NCI-H2227 treated with DMSO at 0.1 percent for 48 hours (cell line): ENCODE results near the gene SIK3.

Experiments used
- DNase-seq: peaks from one replicate; lab custom pipeline; 2025; lab: John Stamatoyannopoulos, UW

The SIK3 gene

DNA sequence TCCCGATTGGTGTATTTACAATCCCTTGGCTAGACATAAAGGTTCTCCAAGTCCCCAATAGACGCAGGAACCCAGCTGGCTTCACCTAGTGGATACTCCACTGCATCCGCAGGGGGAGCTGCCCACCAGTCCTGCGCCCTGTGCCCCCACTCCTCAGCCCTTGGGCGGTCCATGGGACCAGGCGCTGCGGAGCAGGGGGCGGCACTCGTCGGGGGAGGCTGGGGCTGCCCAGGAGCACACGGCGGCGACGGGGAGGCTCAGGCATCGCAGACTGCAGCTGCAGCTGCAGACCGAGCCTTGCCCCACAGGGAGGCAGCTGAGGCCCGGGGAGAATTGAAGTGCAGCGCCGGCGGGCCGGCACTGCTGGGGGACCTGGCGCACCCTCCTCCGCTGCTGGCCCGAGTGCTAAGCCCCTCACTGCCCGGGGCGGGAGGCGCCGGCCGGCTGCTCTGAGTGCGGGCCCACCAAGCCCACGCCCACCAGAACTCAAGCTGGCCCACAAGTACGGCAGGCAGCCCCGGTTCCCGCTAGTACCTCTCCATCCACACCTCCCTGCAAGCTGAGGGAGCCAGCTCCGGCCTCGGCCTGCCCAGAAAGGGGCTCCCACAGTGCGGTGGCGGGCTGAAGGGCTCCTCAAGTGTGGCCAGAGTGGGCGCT lies 12.2 kb upstream of the SIK3 start:
- no peak for DNase-seq

DNA sequence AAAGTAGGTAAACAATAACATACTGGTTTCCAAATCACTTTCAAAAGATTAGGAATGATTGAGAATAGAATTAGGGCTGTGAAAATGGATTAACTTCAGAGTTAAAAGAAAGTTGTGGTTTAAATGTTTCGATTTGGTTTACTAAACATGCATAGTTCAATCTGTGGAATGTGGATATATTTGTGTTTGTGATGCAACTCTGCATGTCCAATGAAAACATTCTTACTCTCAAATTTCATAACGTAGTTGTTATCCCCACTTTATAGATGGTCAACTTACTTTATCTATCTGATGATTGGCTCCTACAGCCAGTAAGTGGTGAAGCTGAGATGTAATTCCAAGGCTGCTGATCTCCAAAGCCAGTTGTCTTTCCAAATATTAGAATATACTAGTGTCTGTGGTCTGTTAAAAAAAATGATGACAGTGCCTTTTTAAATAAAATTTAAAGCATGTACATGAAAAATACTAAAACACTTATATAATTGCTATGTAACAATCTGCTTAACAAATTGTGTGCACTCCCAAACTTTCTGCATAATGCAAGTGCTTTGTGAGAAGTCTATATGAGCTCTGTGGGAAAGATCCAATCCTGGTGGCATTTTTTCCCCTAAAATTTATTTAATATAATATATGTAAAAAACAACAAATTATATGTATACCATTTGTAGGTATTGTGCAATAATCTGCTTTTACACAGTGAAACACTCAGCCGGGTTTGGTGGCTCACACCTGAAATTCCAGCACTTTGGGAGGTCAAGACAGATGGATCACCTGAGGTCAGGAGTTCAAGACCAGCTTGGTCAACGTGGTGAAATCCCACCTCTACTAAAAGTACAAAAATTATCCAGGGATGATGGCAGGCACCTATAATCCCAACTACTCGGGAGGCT lies 9.7 kb upstream of the SIK3 start:
- DNase-seq = no peak

DNA sequence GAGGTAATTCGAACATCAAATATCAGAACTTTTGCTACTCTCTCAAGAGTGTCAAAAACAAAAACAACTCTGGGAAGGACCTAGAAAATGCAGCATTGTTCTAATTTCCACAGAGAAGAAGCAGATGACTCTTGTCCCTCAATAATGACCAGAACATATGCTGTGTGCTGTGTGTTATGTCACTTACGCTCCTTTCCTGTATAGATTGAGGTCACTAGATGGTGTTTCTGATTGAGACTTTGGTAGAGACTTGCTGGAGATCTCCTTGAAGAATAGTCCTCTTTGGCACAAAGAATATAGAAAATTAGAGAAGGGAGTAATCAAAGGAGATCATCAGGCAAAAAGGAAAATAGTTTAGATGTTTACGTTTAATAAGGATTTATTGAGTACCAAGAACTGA lies 2.3 kb upstream of the SIK3 start:
- DNase-seq = no peak

DNA sequence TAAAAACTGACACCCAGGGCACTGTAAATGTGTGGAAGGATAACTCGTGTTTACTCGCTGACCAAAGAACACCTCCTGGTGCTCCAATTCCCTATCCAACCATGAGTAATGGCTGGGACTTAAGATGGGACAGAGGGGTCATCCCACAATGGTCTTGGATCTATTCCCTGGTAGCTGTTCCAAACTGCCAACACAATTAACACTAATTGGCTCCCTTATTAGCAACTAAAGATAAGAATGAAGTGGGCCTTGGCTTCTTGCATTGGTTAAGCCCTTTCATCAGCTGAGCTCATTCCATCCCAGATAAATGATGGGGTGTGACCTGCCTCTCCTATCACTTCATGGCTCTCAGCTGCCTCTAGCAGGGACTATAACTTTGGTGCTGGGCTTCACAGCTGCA lies 1.5 kb upstream of the SIK3 start:
- DNase-seq = no peak

- no peak for DNase-seq
These were observed 599 bp downstream of the SIK3 start for GRCh38 chr11:117097389-117098268.

DNA sequence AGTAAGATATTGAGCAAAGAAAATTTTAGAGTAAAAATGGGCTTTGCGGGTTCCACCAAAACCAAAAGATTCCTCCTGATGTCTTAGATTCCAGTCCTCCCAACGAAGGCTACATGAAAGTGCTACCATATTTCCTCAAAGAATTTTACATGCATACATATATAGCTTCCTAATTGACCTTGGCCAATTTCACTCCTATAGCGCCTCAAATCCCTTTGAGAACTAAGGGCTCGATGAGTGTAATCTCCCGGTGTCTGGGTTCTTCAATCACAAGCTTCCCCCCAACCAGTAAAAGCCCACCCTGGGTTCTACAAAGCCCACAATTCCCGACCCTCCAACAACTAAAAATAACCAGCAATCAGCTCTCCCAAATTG lies 1.2 kb downstream of the SIK3 start:
- no peak for DNase-seq

- no peak for DNase-seq
These were observed 1.8 kb downstream of the SIK3 start for GRCh38 chr11:117096201-117096991.

- DNase-seq = no peak
These were observed 2.7 kb downstream of the SIK3 start for GRCh38 chr11:117095284-117096161.

DNA sequence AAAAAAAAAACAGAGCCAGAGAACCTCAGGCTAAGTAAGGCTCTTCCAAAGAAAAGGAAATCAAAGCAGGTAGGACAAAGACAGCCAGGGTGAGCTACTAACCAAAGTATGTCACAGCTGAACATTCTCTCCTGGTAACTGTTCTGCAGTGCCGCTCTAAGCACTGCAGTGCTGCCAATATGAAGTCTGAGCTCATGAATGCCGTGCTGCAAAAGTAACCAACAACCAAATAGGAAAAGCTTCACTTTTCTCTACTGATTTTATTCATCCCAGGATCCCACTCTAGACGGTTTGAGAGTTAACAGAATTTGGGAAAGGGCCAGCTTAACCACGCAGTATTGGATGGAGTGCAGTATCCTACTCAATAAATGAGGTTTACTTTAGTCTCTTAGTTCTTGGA lies 3.5 kb downstream of the SIK3 start:
- DNase-seq = no peak

GRCh38 chr11:117092951-117093590 lies 5.2 kb downstream of the SIK3 start:
- no peak for DNase-seq

DNA sequence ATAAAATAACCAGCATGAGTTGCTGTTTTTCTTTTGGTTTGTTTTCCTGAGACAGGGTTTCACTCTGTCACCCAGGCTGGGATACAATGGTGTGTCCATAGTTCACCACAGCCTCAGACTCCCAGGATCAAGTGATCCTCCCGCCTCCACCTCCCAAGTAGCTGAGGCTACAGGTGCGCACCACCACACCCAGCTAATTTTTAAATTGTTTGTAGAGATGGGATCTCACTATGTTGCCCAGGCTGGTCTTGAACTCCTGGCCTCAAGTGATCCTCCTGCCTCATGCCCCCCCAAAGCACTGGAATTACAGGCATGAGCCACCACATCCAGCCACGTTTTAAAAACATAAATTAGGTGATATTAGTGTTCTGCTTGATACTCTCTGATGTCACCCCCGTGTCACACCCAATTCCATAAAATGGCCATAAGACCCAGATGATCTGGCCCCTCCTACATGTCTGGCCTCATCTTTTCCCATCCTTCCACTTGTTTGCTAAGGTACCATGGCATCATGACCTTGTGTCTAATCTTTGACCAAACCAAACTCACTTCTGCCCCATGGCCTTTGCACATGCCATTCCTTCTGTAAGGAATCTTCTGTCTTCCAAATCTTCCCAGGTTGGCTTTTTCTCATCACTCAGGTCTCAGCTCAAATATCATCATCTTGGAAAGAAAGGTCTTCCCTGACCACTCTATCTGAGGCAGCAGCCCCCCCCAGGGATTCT lies 6.3 kb downstream of the SIK3 start:
- no peak for DNase-seq

DNA sequence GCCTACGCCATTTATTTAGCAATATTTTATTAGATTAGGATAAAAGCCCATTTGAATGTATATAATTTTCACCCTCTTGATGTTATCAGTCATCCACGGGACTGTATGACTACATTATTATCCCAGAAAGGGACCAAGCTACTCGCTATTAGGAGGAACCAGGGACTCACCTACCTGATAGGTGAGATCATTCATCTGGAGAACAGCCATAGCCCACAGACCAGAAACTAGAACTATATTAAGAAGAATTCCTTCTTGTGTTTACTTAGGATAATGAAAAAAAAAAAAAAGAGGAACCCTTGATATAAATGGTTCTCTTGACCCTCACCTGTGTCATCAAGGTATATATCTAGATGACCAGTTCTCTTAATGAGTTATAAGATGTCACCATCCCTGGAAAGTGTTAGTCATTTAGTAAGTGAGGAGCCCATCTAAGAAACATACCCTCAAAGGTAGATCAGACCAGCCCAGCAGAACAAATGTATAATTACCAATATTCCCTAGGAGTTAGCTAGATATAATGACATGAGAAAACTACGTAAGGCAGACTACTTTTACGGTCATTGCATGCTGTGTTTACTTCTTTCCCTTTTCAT lies 8.0 kb downstream of the SIK3 start:
- DNase-seq = no peak

GRCh38 chr11:117089685-117090084 lies 8.5 kb downstream of the SIK3 start:
- DNase-seq = no peak

GRCh38 chr11:117087446-117087845 lies 10.8 kb downstream of the SIK3 start:
- no peak for DNase-seq

DNA sequence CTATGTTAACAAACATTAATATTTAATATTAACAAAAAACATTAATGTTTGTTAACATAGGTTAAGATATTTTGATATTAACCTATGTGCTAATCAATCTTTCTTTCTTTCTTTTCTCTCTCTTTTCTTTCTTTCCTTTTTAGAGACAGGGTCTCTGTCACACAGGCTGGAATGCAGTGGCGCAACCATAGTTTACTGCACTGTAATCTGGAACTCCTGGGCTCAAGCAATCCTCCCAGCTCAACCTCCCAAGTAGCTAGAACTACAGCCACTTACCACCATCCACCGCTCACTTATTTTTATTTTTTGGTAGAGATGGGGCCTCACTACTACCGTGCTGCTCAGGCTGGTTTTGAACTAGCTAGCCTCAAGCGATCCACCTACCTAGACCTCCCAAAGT lies 13.2 kb downstream of the SIK3 start:
- DNase-seq = no peak

GRCh38 chr11:117083011-117083935 lies 15.0 kb downstream of the SIK3 start:
- DNase-seq = no peak

GRCh38 chr11:117081908-117082307 lies 16.3 kb downstream of the SIK3 start:
- no peak for DNase-seq

- DNase-seq = no peak
These were observed 17.9 kb downstream of the SIK3 start for GRCh38 chr11:117080370-117080769.
